ENCODE measurements around the gene SNAI1.

- no peak for TF ChIP-seq CTCF (IDR thresholded peaks at IDR 0.05; ENCODE audit: low read length)
- TF ChIP-seq EZH2 (optimal IDR thresholded peaks at IDR 0.05; ENCODE audit: low read depth, low read length), result no peak
- no peak for TF ChIP-seq EZH2phosphoT487 (IDR thresholded peaks at IDR 0.05; ENCODE audit: low read length)
These were observed 27.6 kb upstream of the SNAI1 start for GRCh38 chr20:49955167-49955566.
